Caco-2 (cell line): ENCODE data around the gene DCDC2B. TPM values are rescaled to one million over a fixed set of nuclear protein-coding genes. Genes with fewer than 3 reads are reported as not detected.

Experiments
- BruUV-seq: library from RNA; stranded (reverse); fragments of 400-500 nt; replicated peaks from 2 replicates; lab custom pipeline; 2021; lab: Mats Ljungman, UMichigan
- CTCF ChIA-PET: fragments of 300-600 bp; sonication (Branson Sonifier 250); formaldehyde crosslinking; loops from one replicate; lab custom pipeline; 2022; ENCODE audit warnings: antibody characterized with exemption; lab: Charles Lee
- POLR2A ChIA-PET: fragments of 300-600 bp; sonication (Branson Sonifier 250); formaldehyde crosslinking; loops from one replicate; lab custom pipeline; 2022; ENCODE audit warnings: antibody characterized with exemption; lab: Charles Lee
- DNase-seq, 2 experiments: peaks; one replicate each; pipeline versions ENCODE4 v3.0.0 to v3.0.0-alpha.2; 2020 to 2022
- H3K27me3 ChIP-seq: replicated peaks from 2 replicates; pipeline ENCODE4 v1.6.0; 2011; ENCODE audit warnings: low read length; ENCODE audit not compliant: control insufficient read depth, insufficient read depth
- H3K36me3 ChIP-seq: 2 replicates; pipeline ENCODE4 v1.5.1; 2011; ENCODE audit warnings: low read length; ENCODE audit not compliant: control insufficient read depth, insufficient read depth
- H3K4me1 ChIP-seq: fragments of 250-450 bp; sonication (Bioruptor Pico); 2 replicates; pipeline ENCODE4 v1.5.1; 2020; ENCODE audit warnings: mild to moderate bottlenecking
- H3K4me3 ChIP-seq: 2 replicates; pipeline ENCODE4 v1.5.1; 2011; ENCODE audit warnings: low read depth, mild to moderate bottlenecking, control low read depth, low read length
- H3K9me3 ChIP-seq: fragments of 250-450 bp; sonication (Bioruptor Pico); 2 replicates; pipeline ENCODE4 v1.5.1; 2020; ENCODE audit warnings: mild to moderate bottlenecking, moderate library complexity
- H3K27ac Mint-ChIP-seq: one replicate; pipeline ENCODE4 v1.8.0; 2022; ENCODE audit warnings: mixed read lengths; ENCODE audit not compliant: unreplicated experiment
- H3K27me3 Mint-ChIP-seq: one replicate; pipeline ENCODE4 v1.8.0; 2022; ENCODE audit warnings: mixed read lengths; ENCODE audit not compliant: insufficient read depth, unreplicated experiment
- H3K36me3 Mint-ChIP-seq: one replicate; pipeline ENCODE4 v1.8.0; 2022; ENCODE audit warnings: mild to moderate bottlenecking, mixed read lengths; ENCODE audit not compliant: insufficient read depth, unreplicated experiment
- H3K4me1 Mint-ChIP-seq: one replicate; pipeline ENCODE4 v1.8.0; 2022; ENCODE audit warnings: low read depth, mixed read lengths; ENCODE audit not compliant: unreplicated experiment
- H3K4me3 Mint-ChIP-seq: one replicate; pipeline ENCODE4 v1.8.0; 2022; ENCODE audit warnings: mild to moderate bottlenecking, moderate library complexity, mixed read lengths; ENCODE audit not compliant: unreplicated experiment
- H3K9me3 Mint-ChIP-seq: one replicate; pipeline ENCODE4 v1.8.0; 2022; ENCODE audit warnings: mixed read lengths; ENCODE audit not compliant: unreplicated experiment
- CTCF ChIP-seq, 2 experiments: fragments of 200-600 bp in 1 of 2; IDR thresholded peaks; 1 replicate in 1 of 2; 2 replicates in 1 of 2; pipeline versions ENCODE4 v1.5.1 to v1.8.0; 2011 to 2022; ENCODE audit warnings: antibody characterized with exemption in 1 of 2, control low read depth in 1 of 2, inconsistent platforms in 1 of 2, low read depth in 1 of 2, low read length in 1 of 2, mild to moderate bottlenecking in 1 of 2, moderate library complexity in 1 of 2; ENCODE audit not compliant: insufficient read depth in 1 of 2, severe bottlenecking in 1 of 2, unreplicated experiment in 1 of 2
- intact Hi-C: fragments of 100-400 bp; cut with micrococcal nuclease; formaldehyde crosslinking; loops from one replicate; pipeline ENCODE4 v1.10.0; 2022; ENCODE audit not compliant: unreplicated experiment
- total RNA-seq: library from RNA; stranded (reverse); gene quantifications from 2 replicates; pipeline ENCODE4 v1.2.3, GENCODE V29; 2022

Gene DCDC2B
- total RNA-seq, 1 experiment from 2014 or later: not detected

- Histone ChIP-seq H3K9me3 (no peaks in the 10 kb centered on the region), H3K4me3 (peak overlapping the region; percentile 60), H3K36me3 (no peaks in the 10 kb centered on the region), H3K4me1 (peaks cover 4% of the 10 kb centered on the region; the same call in 1 of the 2 replicates), H3K27me3 (no peaks in the 10 kb centered on the region)
- CTCF ChIA-PET: interaction anchor here (0.6 to 1.4 kb wide), 3 partner anchors 14 to 25 kb away, joined by 3 to 4 read pairs (median 3); no protein-coding TSS in a partner anchor
- DNase-seq: no peak
- intact Hi-C loops: no loop called here
- Mint-ChIP-seq H3K27ac (peak overlapping the region; percentile 64), H3K4me1 (no peaks in the 10 kb centered on the region), H3K36me3 (peaks cover 35% of the 10 kb centered on the region), H3K9me3 (no peaks in the 10 kb centered on the region), H3K27me3 (no peaks in the 10 kb centered on the region), H3K4me3 (peak overlapping the region; percentile 80)
- BruUV-seq: no TSS peak
- TF ChIP-seq CTCF (IDR thresholded peaks at IDR 0.05; ENCODE audit: insufficient read depth in 1 of 2, low read depth in 1 of 2, low read length in 1 of 2, severe bottlenecking in 1 of 2, unreplicated experiment in 1 of 2): peak in 1 of 2 experiments; percentile 16
- POLR2A ChIA-PET: interaction anchor here (1.1 to 1.2 kb wide), 2 partner anchors 22 to 93 kb away, joined by 3 to 4 read pairs; partner anchors contain the start of genes KPNA6 and TXLNA
Observed at GRCh38 chr1:32201011-32201855, 7.7 kb upstream of the DCDC2B start.

GRCh38 chr1:32204943-32205361 is 3.9 kb upstream of the DCDC2B start:
- H3K9me3 ChIP-seq: no peaks in the 10 kb centered on the region
- no peaks in the 10 kb centered on the region for H3K4me1 Mint-ChIP-seq
- peak overlapping the region; percentile 90 for H3K4me3 Mint-ChIP-seq
- ChIA-PET POLR2A (no interaction called here), CTCF (interaction anchor here (1.6 kb wide), 1 partner anchor 11 kb away, joined by 5 read pairs; no protein-coding TSS in a partner anchor)
- peaks cover 4% of the 10 kb centered on the region; the same call in 1 of the 2 replicates for H3K4me1 ChIP-seq
- no peaks in the 10 kb centered on the region for H3K9me3 Mint-ChIP-seq
- H3K36me3 Mint-ChIP-seq: peaks cover 23% of the 10 kb centered on the region
- intact Hi-C loops: no loop called here
- BruUV-seq: no TSS peak
- no peaks in the 10 kb centered on the region for H3K36me3 ChIP-seq
- peak overlapping the region; percentile 68 for H3K4me3 ChIP-seq
- H3K27ac Mint-ChIP-seq: peak overlapping the region; percentile 89
- no peaks in the 10 kb centered on the region for H3K27me3 ChIP-seq
- TF ChIP-seq CTCF (IDR thresholded peaks at IDR 0.05; ENCODE audit: insufficient read depth in 1 of 2, low read depth in 1 of 2, low read length in 1 of 2, severe bottlenecking in 1 of 2, unreplicated experiment in 1 of 2): no peak
- DNase-seq: no peak
- no peaks in the 10 kb centered on the region for H3K27me3 Mint-ChIP-seq
